Measurements from ENCODE around the gene NFYA.

- no peak for TF ChIP-seq CTCF (IDR thresholded peaks at IDR 0.05)
- TF ChIP-seq SIN3A (IDR thresholded peaks at IDR 0.05; ENCODE audit: borderline replicate concordance, insufficient read depth, low read depth, low read length) = no peak
- no peak for TF ChIP-seq REST (IDR thresholded peaks at IDR 0.05; ENCODE audit: insufficient read depth in 1 of 2, low read depth in 2 of 2, low read length in 1 of 2)
- no peak for TF ChIP-seq TCF7L2 (IDR thresholded peaks at IDR 0.05; ENCODE audit: low read depth, low read length)
- TF ChIP-seq POLR2AphosphoS5 (IDR thresholded peaks at IDR 0.05; ENCODE audit: low read depth, low read length) = no peak
These were observed 39.0 kb upstream of the NFYA start for GRCh38 chr6:41033776-41034175.

All from Panc1 (cell line).